Embryonic facial prominence (tissue), 1 donor: ENCODE measurements around the gene KCNE4.

Experiments used
- DNase-seq: peaks from one replicate; pipeline ENCODE4 v3.0.0-alpha.2; 2016; ENCODE audit errors: extremely low spot score

The KCNE4 gene

GRCh38 chr2:223040527-223040926 lies 11.5 kb upstream of the KCNE4 start:
- DNase-seq = no peak

GRCh38 chr2:223041527-223042109 lies 10.4 kb upstream of the KCNE4 start:
- no peak for DNase-seq

- DNase-seq = no peak
Measured at GRCh38 chr2:223042284-223042683, 9.7 kb upstream of the KCNE4 start.

- no peak for DNase-seq
Measured at GRCh38 chr2:223042704-223043118, 9.3 kb upstream of the KCNE4 start.

GRCh38 chr2:223043164-223043941 lies 8.6 kb upstream of the KCNE4 start:
- no peak for DNase-seq

- no peak for DNase-seq
Measured at GRCh38 chr2:223044092-223044836, 7.7 kb upstream of the KCNE4 start.

GRCh38 chr2:223044916-223045700 lies 6.9 kb upstream of the KCNE4 start:
- DNase-seq = no peak

- DNase-seq = no peak
Measured at GRCh38 chr2:223046470-223047040, 5.4 kb upstream of the KCNE4 start.

GRCh38 chr2:223047260-223047761 lies 4.7 kb upstream of the KCNE4 start:
- DNase-seq = no peak

- DNase-seq = no peak
Measured at GRCh38 chr2:223048519-223048918, 3.5 kb upstream of the KCNE4 start.

- DNase-seq = no peak
Measured at GRCh38 chr2:223049356-223049755, 2.6 kb upstream of the KCNE4 start.

GRCh38 chr2:223050188-223050587 lies 1.8 kb upstream of the KCNE4 start:
- no peak for DNase-seq

- DNase-seq = no peak
Measured at GRCh38 chr2:223050900-223051504, 988 bp upstream of the KCNE4 start.

- no peak for DNase-seq
Measured at GRCh38 chr2:223052548-223053483, 826 bp downstream of the KCNE4 start.

- DNase-seq = no peak
Measured at GRCh38 chr2:223053484-223054192, 1.6 kb downstream of the KCNE4 start.

- DNase-seq = no peak
Measured at GRCh38 chr2:223054193-223054781, 2.3 kb downstream of the KCNE4 start.

GRCh38 chr2:223055140-223055539 lies 3.1 kb downstream of the KCNE4 start:
- DNase-seq = peak; percentile 77

- no peak for DNase-seq
Measured at GRCh38 chr2:223055836-223056235, 3.8 kb downstream of the KCNE4 start.
